ENCODE results near the gene SERPINA4.
"Not testable (repeated sequence)": the region's sequence is repeated elsewhere in the genome, so short reads cannot be mapped to it uniquely, and the experiment has no call there.

SERPINA4 gene

GRCh38 chr14:94570002-94570400 is 8.8 kb downstream of the SERPINA4 start:
- no peak for DNase-seq

GRCh38 chr14:94570440-94570839 is 9.2 kb downstream of the SERPINA4 start:
- DNase-seq = no peak

DNA sequence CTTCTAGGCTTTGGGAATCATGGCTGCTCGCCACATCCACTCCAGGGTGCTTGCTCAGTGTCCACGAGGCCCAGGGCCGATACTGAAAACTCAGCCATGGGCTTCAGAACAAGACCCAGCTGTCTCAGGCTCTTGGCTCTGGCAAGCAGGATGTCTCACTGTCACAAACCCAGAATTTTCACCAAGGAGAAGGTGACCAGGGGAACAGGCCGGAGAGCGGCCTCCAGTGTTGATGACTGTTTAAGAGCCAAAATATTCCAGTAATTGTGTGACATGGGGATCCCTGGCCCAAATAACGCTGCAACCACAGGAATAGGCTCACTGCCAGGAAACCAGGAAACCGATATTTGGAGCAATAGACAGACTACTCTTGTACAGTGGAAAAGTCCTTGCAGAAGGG is 10.2 kb downstream of the SERPINA4 start:
- DNase-seq = no peak

GRCh38 chr14:94571950-94572349 is 10.7 kb downstream of the SERPINA4 start:
- DNase-seq = no peak

DNA sequence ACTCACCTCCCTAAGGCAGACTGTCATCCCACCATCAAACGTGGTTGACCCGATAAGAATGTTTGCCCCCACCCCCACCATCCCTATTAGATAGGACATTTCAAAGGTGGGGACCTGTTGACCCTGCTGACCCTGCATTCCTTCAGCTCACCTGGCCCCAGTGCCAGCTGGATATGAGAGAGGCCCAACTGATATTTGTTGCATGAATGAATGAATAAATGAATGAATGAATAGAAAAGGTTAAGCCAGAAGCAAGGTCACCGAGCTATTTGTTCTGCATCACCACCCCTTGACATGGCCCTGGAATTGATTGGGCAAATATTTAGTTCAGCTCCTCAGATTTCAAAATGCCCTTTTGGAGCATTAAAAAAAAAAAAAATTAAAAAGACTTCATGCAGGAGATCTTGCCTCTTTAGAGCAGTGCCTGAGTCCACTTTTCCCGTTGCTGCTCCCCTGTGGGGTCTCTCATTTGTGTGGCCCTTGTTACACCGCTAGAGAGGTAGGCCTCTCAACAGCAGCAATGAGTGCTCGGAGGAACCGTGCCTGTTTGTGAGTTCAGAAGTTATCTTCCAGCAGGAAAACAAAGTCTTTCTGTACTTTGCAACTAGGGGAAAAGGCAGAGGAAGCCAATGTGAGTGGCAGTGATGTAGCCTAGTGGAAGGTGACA is 11.5 kb downstream of the SERPINA4 start:
- DNase-seq = no peak

DNA sequence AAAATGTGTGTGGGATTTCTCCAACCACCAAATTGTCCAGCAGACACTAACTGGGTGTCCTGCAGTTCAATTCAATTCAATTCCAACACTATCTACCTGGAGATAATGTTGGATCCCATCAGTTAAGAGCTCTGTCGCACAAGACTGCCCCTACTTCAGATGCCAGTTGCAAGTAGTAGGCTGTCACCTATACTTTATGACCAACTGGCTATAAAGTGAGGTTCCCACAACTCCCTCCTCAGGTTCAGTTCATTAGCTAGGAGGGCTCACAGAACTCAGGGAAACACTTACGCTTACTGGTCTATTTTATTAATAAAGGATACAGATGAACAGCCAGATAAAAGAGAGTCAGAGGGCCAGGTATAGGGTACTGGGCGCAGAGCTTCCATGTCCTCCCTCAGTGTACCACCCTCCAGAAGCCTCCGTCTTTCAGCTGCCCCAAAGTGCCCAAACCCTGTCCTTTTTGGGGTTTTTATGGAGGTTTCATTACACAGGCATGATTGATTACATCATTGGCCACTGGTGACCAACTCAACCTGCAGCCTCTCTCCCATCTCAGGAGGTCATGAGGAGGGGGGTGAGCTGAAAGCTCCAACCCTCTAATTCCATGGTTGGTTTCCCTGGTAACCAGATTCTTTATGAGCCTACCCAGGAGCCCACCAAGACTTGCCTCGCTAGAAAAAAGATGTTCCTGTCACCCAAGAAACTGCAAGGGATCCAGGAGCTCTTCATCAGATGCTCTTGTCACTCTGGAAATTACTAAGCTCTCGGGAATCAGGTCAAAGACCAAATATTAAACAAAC is 12.4 kb downstream of the SERPINA4 start:
- DNase-seq = no peak

DNA sequence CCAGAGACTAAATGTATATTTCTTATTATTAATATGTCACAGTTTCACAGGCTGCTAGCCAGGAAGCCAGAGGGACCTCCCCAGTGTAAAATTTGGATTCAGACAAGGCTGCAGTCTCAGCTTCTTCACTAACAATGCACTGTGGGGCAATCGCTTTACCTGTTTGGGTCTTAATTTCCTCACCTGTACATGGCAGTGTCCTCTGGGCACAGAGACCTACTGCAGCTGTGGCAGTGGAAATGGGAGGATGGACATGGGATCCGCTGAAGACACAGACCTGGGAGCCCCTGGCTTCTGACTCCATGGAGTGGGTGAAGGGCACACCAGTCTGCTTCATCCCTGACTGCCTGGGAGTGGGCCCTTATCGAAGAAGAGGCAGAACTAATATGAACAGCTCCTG is 13.1 kb downstream of the SERPINA4 start:
- no peak for DNase-seq

DNA sequence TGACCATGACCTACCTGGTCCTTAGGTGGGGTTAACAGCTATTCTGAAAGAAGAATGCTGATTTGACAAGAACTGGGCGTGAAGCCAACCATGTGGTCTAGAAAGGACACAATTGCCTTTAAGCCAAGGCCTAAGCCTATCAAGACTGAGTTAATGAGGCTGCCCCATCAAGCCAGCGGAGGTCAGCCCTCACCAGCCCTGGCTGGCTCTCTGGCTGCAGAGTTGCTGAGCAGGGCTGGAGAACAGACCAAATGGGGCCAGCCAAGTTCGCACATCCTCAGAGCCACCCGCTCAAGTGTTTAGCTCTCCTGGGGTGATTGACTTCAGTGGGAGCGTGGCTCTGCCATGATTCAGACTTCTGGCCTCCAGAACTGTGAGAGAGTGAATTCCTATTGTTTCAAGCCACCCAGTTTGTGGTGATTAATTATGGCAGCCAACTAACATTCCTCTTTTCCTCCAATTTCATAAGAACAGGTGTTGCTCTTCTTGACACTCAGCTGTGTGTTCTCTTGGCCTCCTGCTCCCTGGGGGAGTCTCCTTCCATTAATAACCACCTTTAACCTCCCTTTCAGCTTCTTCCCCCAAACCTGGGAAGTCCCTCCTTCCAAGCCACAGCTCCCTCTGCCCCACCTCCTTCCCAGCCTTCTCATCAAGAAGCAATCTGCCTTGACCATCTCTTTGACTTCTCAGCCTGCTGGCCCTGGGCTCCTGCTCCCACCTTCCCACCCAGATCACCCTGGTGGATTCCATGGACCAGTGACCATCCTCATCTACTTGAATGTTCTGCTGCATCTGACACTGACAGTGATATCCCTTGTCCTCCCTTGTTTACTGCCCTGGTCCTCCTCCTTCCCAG is 14.7 kb downstream of the SERPINA4 start:
- DNase-seq = no peak

DNA sequence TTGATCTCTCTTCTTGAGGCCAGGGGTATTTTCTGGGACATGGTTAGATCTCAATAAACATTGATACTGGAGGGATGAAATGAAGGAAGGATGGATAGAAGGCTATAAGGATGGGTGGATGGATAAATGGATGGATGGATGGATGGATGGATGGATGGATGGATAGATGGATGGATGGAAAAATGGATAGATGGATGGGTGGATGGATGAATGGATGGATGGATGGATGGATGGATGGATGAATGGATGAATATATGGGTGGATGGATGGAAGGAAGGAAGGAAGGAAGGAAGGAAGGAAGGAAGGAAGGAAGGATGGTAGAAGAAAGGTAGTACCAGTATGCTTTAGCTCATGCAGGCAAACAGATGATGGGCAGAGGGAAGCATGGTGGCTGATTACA is 16.2 kb downstream of the SERPINA4 start:
- not testable (repeated sequence) for DNase-seq

DNA sequence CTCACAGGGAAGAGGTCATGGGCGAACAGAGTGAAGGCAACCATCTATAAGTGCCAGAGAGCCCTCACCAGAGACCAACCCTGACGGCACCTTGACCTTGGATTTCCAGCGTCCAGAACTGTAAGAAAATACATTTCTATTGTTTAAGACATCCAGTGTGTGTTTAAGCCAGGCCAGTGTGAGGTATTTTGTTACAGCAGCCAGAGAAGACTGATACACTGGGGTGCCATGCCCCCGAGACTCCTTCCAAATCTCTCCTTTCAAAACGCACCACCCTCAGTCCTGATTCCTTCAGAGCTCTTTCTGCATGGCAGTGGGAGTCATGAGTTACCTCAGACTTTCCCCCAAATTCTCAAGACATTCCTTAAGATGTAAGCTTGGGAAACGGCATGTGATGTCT is 17.5 kb downstream of the SERPINA4 start:
- DNase-seq = no peak

- DNase-seq = no peak
Measured at GRCh38 chr14:94581127-94581999, 20.1 kb downstream of the SERPINA4 start, which contains the start of gene SERPINA5. TSS of gene SERPINA5 (plus strand) at chr14:94581426. CDS start at chr14:94587363, 5,937 bp downstream.

- no peak for DNase-seq
Measured at GRCh38 chr14:94582199-94582750, 21.0 kb downstream of the SERPINA4 start.

DNA sequence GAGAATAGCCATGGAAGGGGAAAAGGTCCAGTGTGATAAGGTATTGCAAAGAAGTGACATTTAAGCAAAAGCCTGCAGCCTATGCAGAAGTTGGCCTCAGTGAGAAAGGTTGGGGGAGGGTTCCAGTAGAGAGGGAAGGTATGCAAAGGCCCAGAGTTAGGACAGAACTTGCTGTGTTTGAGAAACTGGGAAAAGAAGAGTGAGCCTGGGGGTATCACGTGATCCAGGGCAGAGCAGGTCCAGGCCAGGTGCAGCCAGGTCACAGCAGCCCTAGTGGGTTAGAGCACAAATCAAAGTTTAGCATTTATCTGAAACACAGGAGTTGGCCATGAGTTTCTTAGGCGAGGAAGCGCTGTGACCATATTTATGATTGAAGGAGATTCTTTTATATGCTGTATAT is 21.6 kb downstream of the SERPINA4 start:
- DNase-seq = no peak

DNA sequence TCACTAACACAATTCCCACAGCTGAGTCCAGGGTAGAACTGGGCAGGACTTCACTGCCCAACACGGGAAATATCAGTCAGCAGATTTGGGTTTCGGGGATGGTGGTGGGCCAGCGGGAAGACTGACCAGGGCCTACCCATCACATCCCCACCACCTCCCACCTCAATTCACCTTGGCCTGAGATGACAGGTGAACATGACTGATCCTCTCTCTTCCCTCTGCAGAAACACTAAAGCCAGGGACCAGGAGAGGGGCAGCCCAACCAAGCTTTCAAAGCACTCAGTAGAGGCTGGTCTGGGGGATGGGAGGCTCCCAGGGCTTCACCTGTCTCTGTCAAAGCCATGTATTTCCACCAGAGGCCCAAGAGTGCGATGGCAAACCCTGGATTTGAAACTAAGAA is 22.3 kb downstream of the SERPINA4 start:
- DNase-seq = no peak

GRCh38 chr14:94584591-94585280 is 23.5 kb downstream of the SERPINA4 start:
- DNase-seq = no peak

DNA sequence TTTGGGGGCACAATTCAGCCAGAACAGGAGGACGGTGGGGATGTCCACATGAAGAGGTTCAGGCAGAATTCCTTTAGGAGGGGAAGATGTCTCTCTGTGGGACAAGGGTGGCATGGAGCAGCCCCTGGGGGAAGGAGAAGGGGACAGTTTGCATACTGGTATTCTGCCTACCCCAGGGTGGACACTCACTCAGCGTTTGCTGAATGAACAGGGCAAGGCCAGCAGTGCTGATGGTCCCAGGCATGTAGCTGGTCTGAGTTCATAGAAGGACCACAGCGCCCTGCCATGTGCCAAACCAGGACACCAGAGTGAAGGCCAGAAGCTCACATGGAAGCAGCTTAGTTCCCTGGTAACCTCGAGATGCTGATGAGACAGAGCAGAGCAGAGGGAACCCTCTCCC is 25.4 kb downstream of the SERPINA4 start:
- DNase-seq = no peak

DNA sequence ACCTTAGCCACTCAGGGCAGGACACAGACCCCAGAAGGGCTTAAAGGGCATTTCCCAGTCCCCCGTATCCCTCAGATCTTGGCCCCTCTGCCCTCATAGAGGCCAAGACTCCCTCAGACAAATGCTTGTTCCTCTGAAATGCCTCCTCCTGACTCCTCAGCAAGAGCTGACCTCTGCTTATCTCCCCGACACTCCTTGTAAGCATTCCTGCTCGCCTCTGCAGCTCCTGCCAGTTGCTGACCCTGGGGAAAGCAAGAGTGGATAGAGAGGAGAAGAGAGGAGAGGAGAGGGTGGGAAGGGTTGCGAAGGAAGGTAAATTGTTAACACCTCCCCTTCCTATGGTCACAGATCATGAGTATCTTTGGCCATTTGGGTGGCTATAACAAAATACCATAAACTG is 27.1 kb downstream of the SERPINA4 start:
- no peak for DNase-seq

GRCh38 chr14:94591073-94591472 is 29.8 kb downstream of the SERPINA4 start:
- no peak for DNase-seq

DNA sequence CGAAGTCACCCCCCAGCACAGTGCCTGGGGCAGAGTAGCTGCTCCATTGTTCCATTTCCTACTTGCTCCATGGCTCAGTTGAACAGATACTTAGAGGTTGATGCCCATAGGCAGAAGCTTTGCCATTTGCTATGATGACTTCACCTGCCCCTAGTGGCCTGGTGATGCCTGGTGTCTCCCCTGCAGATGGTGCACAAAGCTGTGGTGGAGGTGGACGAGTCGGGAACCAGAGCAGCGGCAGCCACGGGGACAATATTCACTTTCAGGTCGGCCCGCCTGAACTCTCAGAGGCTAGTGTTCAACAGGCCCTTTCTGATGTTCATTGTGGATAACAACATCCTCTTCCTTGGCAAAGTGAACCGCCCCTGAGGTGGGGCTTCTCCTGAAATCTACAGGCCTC is 30.6 kb downstream of the SERPINA4 start:
- no peak for DNase-seq

GRCh38 chr14:94592457-94592856 is 31.2 kb downstream of the SERPINA4 start:
- no peak for DNase-seq

GRCh38 chr14:94593376-94593748 is 32.1 kb downstream of the SERPINA4 start:
- DNase-seq = no peak
